GM18870 (cell line): ENCODE results near the gene MGAT2.
A peak's percentile ranks its signal among the peaks of the same experiment; 100 is the strongest.
"Not testable (repeated sequence)": the region's sequence is repeated elsewhere in the genome, so short reads cannot be mapped to it uniquely, and the experiment has no call there.

Source experiments
- ATAC-seq: cut with Tn5 transposase; IDR thresholded peaks from one replicate; pipeline ENCODE4 v1.9.1; 2021; ENCODE audit warnings: moderate library complexity; ENCODE audit not compliant: unreplicated experiment

The MGAT2 gene

DNA sequence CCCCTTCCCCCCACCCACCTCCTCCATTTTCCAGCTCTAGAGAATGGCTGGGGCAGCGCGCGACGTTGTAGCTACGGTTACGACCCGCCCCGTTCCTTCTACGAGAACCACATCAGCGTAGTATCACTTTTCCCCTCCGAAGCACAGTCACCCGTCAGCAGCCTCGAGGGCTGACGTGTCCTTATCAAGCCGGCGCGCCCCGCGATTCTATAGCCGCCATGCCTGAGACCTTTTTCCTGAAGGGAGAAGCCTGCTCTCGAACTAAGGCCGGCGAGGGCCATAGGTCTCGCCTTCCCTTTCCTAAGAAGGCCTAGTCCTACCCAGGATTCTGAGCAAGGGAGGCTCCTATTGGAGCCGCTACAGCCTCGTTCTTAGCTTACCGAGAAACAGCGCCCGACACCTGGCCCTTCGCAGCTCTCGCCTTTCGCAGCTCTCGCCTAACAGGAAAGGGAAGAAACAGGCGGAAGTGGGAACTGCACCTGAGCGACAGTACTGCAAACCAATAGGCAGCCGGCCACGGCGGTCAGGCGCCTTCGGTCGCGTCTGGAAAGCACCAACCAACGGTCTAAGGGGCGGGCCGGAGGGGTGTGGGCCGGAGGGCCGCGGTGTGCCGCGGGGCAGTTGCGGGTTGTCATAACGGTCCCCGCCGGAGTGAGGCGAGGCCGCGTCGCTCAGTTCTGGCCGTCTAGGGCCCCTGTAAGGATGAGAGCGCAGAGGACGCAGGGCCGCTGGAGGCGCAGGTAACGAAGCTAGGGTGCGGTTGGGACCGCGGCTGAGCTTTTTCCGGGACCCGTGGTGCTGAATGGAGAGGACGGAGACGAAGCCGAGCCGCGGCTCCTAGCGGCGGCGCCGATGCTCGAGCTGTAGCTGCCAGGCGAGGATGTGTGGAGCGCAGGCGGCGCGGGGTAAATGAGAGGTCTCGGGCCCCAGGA, at the start of gene MGAT2, which contains the start of gene RPL36AL:
Gene MGAT2, plus strand, starts transcription at position 618 of the 932 bp plus-strand sequence. CDS start 470 bp downstream, outside the sequence.
Gene RPL36AL, minus strand, starts transcription at position 445 of the 932 bp plus-strand sequence. CDS start 1,522 bp downstream, outside the sequence.
- peak; percentile 88 for ATAC-seq

DNA sequence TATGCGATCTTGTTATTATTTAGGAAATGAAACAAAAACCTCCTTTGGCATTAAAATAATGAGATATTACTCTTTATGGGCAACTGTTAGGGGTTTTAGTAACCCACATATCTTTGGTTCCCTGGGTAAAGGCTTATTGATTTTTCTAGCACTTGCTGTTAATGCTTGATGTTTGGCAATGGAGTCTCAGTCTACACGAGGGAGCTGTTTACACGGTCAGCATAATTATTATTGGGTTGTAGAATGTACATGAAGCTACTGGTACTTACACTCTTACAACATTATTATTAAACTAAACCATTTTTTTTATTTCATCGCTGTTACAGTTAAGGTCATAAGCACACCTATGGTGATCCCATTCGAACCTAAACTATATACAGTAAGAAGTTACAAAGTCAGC, 46.6 kb upstream of the MGAT2 start:
- no peak for ATAC-seq

DNA sequence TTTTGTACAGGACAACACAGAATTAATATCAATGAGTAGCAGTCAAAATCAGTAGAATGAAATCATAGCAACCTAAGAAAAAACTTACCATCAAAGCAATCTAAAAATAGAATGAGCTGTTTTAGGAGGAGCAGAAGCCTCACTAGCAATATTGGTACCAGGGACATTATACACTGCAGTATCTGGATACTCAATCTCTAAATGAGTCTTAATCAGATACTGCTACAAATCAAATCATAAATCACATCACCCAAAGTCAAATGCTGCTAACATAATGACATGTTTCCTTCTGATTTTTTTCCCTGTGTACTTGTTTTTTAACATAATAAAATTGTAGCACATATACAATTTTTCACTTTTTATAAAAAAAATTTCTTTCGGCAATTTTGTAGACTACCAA, 42.5 kb upstream of the MGAT2 start:
- no peak for ATAC-seq

DNA sequence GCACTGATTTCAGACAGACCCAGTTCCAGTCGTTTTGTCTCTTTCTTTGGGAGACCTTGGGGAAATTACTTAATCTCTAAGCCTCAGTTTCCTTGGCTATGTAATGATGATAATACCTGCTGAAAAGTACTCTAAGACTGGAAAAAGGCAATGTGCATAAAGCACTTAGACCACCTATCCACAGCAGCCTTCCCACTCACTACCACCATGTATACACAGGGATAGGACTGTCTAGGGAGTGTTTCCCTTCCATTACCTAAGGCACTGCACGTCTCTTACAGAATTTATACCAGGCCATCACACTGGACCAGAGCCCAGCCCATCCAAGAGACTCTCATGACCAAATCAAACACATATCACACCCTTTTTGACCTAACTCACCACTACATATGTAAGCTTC, 40.8 kb upstream of the MGAT2 start:
- no peak for ATAC-seq

DNA sequence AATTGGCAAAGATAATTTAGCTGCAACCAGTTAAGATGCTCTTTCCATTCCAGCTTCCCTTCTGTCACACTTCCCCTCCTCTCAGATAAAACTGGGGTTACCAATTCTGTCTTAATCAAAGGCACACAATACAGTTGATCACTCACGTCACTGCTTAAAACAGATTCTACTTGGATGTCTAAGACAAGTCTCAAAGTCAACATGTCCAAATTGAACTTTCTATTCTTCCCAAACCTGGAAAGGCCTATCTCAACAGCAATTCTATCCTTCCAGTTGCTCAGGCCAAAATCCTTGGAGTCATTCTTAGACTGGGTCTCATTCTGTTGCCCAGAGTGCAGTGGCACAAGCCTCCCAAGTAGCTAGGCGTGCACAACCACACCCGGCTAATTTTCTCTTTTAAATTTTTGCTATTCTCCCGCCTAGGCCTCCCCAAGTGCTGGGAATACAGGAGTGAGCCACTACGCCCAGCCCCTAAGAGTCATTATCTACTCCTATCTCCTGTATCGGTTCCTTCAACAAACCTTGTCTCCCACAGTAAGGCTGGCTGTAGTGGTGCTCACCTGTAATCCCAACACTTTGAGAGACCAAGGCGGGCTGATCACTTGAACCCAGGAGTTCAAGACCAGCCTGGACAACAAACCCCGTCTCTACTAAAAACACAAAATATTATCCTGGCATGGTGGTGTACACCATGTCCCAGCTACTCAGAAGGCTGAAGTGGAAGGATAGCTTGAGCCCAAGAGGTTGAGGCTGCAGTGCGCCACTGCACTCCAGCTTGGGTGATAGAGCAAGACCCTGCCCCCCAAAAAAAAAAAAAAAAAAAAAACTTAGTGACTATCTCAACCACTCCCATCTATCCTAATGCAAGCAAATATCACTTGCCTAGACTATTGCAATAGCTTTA, 39.1 kb upstream of the MGAT2 start:
- no peak for ATAC-seq

DNA sequence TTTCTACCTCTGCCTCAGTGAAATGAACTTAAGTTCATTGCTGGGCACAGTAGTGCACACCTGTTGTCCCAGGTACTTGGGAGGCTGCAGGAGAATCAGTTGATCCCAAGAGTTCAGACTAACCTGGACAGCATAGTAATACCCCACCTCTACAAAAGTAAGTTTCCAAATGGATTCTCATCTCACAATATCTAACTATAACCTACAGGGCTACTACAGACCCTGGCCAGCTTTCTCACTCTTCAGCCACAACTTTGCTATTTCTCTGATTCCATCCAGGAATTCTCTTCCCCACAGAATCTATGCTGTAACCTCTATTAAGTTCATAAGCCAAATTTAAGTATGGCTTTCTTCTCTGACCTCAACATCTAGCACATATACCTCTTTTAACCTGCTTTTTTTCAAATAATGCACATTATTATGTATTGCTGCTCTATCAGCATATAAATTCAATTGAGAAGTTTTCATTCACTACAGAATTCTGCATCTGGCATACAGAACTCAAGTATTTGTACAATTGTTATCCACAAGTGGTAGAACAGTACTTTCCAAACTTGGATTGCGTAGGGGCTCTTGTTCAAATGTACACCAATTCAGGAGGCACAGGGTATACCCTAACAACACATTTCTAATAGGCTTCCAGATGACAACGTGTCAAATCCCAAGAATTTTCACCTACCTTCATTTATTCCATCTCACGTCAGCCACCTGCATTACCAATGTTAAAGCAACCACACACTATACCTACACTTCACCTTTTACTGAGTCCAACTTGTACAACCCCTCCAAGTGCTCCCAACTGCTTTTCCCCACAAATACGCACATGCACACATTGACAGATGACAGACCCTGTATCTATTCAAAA, 38.3 kb upstream of the MGAT2 start:
- no peak for ATAC-seq

DNA sequence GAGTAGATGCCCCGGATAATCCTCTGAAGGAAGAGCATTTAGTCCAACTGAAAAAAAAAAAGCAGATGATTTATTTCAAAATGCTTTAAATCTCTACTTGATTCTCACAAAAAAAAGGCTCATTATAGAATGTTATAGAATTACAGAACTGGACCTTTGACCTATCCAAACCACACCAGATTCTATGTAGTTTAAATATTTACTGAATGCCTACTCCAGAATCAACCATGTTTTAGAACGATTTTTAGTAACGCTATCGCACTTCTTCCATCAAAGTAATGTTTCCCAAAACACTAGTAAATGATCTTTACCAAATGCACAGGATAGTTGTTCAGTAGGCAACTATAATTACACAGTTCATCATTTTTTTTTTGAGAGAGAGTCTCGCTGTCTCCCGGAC, 37.0 kb upstream of the MGAT2 start:
- no peak for ATAC-seq

DNA sequence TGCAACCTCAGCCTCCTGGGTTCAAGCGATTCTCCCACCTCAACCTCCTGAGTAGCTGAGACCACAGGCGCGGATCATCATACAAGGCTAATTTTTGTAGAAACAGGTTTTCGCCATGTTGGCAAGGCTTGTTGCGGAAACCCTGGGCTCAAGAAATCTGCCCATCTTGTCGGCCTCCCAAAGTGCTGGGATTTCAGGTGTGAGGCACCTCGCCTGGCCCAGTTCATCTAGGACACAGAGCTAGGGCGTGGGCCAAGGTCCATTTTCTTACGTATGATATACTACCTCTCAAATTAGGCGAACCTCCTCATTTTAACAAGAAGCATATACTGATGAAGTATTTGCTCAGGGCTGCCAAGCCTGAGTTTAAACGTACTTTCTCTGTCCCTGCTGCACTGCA, 36.5 kb upstream of the MGAT2 start:
- no peak for ATAC-seq

DNA sequence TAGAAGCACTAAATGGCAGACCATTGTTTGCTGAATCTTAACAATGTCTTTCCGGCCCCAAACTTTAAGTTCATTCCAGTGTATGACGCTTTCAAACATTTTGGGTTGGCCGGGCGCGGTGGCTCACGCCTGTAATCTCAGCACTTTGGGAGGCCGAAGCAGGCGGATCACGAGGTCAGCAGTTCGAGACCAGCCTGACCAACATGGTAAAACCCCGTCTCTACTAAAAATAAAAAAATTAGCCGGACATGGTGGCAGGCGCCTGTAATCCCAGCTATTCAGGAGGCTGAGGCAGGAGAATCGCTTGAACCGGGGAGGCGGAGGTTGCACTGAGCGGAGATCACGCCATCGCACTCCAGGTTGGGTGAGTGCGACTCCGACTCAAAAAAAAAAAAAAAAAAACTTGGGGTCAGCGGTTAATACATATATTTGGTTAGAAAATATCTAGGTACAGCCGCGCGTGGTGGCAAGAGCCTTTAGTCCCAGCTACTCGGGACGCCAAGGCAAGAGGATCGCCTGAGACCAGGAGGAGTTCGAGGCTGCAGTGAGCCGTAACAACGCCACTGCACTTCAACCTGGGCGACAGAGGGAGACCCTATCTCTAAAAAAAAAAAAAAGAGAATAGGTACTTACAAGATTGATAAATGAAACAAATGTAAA, 35.5 kb upstream of the MGAT2 start:
- not testable (repeated sequence) for ATAC-seq

DNA sequence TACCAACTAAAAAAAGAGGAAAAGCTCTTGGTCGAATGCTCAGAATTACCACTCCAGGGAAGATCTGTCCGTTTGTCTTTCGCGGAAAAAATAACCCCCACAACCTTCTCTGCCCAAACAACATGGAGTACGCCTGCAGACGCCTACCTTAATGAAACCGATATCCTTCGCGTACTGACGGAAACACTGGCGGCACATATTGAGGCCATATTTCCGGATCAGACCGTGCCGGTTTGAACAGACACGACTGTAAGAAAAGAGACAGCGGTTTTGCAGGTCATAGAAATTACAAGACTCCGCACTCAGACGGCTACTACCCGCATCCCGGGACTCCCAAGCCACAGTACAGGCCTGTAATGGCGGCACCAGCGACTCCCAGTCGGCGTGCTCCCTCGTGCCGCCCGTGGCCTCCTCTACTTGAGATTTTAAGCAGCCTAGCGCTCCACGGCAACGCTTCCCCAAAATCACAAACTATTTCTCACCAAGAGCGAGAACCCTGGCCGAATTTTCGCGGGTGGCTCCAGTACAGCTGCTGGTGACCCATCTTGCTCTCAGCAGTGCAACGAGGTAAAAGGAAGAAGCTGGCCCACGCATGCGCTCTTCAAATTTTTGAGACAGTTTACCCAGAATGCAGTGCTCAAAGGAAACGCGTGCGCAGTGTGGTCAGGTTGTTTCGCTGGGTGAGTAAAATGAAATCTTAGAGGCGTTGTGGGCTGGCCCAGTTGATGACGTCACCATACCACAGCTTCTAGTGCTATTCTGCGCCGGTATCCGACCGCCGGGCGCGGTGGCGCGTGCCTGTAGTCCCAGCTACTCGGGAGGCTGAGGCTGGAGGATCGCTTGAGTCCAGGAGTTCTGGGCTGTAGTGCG, 34.6 kb upstream of the MGAT2 start, which contains the start of gene RPS29:
Gene RPS29, minus strand, starts transcription at position 578 of the 870 bp plus-strand sequence. Its CDS starts 34 bp downstream, at position 544.
- peak; percentile 88 for ATAC-seq

DNA sequence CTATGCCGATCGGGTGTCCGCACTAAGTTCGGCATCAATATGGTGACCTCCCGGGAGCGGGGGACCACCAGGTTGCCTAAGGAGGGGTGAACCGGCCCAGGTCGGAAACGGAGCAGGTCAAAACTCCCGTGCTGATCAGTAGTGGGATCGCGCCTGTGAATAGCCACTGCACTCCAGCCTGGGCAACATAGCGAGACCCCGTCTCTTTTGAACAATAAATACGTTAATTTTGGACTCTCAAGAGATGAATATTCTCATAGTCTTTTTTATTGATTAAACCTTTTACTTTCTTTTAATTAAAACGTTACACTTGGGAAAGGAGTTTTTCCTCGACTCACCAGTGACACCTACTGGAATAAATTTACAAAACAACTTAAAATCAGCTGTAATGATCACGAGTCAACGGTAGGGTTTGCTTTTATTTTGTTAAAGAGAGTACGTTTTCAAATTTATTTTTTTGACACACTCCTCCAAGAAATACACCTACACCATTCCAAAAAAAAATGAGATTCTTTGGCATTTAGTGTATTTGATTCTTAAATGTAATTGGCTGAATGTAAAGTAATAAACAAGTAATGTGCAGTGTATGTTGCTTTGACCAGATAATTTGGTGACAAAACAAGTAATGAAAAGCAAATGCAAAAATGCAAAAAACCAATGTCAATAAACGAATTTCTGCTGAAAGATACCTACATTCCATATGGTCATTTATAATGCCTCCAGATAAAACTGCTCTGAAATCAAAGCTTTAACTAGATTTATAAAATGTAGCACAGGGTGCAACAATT, 33.7 kb upstream of the MGAT2 start:
- ATAC-seq: peak; percentile 35

DNA sequence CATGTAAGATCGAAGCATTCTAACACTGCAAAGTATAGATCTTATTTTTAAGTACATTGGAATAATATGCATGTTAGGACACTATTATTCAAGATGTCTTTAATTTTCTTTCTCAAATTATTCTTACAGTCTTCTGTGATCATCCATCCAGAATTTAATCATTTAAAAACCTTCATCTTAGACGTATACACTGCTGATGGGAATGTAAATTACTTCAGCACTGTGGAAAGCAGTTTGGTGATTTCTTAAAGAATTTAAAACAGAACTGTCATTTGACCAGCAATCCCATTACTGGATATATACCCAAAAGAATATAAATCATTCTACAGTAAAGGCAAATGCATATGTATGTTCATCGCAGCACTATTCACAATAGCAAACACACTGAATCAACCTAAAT, 31.2 kb upstream of the MGAT2 start:
- no peak for ATAC-seq

DNA sequence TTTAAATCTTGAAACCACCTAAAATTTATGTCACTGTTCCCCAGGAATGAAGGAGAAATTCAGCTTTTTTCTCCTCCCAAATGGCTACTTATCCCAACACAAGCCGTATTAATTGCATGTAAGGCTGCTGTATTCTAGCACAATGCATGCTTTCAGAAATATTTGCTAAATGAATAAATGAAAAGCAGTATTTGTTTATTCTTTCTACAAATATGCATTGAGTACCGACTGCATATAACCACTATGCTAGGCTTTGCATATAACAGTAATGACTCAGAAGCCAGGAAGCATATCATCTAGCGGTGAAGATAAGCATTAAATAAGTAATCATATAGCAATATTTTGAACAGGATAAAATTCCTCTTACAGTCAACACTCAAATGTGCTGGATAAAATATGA, 27.6 kb upstream of the MGAT2 start:
- no peak for ATAC-seq

DNA sequence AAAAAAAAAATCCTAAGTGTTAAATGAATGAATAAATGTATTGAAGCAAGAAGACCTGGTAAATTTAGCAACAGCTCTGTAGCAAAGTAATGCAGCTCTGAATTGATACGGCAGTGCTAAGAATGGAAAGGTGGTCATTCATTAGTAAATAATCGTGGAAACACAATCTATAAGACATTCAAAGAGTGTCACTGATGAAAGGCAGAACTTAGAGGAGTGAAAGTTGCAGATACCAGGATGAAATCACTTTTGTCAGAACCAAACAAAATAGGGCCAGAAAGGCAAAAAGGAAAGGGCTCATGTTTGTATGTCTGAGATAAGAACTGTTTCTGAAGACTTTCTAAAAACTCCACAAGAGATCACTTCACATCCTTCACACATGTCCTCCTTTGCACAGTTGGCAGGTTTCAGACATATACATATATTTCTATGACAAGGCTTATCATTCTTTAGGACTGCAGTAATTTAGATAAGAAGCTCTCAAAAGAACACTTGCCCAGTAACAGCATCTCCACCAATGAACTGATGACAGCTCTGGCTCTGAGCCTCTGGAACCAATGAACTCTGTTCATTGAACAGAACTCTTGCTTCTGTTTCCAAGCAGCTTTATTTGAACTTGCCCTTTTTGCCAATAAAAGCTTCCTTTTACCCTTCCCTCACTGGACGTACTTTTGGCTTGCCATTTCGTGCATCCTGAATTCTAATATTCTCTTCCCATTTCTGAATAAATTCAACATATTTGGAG, 26.1 kb upstream of the MGAT2 start:
- peak; percentile 26 for ATAC-seq

DNA sequence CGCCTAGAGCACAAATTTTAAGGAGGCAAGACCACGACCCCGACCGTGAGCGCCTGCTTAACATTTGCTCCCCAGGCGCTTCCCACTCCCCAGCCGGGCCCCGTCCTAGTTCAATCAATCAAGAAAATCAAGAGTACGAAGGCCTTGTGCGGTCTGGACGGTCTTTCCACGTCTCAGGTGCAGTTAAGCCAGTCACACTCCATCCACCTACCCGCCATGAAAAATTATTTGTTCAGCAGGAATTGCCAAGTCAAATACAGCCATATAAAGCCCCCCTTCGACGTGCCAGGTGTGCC, 22.5 kb upstream of the MGAT2 start:
- ATAC-seq: no peak

DNA sequence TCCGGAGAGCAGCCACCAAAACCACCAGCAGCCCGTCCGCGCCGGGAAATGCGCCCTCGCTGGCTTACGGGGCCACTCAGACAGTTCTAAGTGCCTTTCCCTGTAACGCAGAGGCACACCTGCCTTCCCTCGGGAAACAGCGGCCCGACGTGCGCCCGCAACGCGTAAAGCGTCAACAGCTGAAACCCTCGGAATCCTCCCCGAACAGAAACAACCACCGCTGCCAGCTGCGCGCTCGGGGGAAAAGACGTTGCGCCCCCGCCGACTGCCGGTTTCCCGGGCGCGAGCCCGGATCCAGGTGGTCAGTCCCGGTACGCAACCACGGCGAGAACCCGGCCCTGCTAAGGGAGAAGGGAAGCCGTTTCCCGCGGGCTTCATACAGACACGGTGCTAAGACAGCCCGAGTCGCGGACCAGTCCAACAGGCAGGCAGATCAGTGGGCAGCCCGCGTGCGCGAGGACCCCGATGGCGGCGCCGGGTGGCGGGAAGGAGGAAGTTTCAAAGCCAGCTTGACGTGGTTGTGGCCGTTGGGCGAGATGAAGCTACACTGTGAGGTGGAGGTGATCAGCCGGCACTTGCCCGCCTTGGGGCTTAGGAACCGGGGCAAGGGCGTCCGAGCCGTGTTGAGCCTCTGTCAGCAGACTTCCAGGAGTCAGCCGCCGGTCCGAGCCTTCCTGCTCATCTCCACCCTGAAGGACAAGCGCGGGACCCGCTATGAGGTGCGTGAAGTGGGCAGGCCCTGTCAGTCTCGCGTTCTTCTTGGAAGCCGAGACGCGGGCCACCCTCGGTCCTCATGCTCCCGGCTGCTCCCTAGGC, 21.9 kb upstream of the MGAT2 start, which contains the start of gene LRR1:
Gene LRR1, plus strand, starts transcription at position 456 of the 816 bp plus-strand sequence. Its CDS starts 81 bp downstream, at position 537.
- ATAC-seq: peak; percentile 41

DNA sequence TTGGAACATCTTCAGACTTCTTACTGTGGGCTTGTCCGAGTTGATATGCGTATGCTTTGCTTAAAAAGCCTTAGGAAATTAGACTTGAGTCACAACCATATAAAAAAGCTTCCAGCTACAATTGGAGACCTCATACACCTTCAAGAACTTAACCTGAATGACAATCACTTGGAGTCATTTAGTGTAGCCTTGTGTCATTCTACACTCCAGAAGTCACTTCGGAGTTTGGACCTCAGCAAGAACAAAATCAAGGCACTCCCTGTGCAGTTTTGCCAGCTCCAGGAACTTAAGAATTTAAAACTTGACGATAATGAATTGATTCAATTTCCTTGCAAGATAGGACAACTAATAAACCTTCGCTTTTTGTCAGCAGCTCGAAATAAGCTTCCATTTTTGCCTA, 13.0 kb upstream of the MGAT2 start:
- no peak for ATAC-seq
